GM19328 (cell line): Measurements from ENCODE around the gene ZNRF4.
"Not testable (repeated sequence)": the region's sequence is repeated elsewhere in the genome, so short reads cannot be mapped to it uniquely, and the experiment has no call there.

ENCODE experiments used
- ATAC-seq: cut with Tn5 transposase; IDR thresholded peaks from one replicate; pipeline ENCODE4 v1.9.1; 2021; ENCODE audit warnings: mild to moderate bottlenecking, moderate library complexity; ENCODE audit not compliant: unreplicated experiment

The ZNRF4 gene, protein sequence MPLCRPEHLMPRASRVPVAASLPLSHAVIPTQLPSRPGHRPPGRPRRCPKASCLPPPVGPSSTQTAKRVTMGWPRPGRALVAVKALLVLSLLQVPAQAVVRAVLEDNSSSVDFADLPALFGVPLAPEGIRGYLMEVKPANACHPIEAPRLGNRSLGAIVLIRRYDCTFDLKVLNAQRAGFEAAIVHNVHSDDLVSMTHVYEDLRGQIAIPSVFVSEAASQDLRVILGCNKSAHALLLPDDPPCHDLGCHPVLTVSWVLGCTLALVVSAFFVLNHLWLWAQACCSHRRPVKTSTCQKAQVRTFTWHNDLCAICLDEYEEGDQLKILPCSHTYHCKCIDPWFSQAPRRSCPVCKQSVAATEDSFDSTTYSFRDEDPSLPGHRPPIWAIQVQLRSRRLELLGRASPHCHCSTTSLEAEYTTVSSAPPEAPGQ

DNA sequence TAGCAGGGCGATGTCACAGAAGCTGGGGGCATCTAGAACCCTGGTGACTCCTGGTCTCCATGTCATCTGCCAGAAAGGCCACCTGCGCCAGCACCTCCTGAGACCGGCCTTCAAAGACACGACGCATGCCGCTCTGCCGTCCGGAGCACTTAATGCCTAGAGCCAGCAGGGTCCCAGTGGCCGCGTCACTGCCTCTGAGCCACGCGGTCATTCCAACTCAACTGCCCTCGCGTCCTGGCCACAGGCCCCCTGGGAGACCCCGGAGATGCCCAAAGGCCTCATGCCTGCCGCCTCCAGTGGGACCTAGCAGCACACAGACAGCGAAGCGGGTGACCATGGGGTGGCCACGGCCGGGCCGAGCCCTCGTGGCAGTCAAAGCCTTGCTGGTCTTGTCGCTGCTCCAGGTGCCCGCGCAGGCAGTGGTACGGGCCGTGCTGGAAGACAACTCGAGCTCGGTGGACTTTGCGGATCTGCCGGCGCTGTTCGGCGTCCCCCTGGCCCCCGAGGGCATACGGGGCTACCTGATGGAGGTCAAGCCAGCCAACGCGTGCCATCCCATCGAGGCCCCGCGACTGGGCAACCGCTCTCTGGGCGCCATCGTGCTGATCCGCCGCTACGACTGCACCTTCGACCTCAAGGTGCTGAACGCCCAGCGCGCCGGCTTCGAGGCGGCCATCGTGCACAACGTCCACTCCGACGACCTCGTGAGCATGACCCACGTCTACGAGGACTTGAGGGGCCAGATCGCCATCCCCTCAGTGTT is at the start of gene ZNRF4:
ZNRF4 (plus strand) TSS at position 51 of the 763 bp plus-strand sequence; CDS start at position 126, 75 bp downstream.
- ATAC-seq: no peak

DNA sequence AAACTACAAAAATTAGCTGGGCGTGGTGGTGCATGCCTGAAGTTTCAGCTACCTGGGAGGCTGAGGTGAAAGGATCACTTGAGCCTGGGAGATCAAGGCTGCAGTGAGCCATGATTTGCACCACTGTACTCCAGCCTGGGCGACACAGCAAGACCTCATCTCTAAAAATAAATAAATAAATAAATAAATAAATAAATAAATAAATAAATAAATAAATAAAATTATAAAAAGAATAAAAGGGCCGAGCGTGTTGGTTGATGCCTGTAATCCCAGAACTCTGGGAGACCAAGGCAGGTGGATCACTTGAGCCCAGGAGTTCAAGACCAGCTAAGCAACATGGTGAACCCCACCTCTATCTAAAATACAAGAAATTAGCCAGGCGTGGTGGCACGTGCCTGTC is 49.0 kb upstream of the ZNRF4 start:
- not testable (repeated sequence) for ATAC-seq

DNA sequence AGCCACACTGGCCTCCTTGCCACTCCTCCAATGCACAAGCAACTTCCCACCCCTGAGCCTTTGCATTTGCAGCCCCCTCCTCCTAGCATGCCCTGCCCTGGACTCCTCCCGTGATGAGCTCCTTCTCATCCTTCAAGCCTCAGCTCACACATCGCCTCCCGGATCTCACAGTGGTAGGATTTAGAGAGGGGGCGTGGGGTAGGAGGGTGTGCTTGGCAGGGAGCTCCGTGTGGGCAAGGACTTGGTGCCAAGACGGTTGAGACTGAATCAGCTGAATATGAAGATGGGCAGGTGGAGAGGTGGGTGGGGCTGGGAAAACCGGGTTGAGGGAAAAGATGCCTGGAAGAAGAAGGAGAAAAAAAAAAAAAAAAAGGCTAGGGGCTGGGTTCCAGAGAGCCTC is 48.4 kb upstream of the ZNRF4 start:
- no peak for ATAC-seq

DNA sequence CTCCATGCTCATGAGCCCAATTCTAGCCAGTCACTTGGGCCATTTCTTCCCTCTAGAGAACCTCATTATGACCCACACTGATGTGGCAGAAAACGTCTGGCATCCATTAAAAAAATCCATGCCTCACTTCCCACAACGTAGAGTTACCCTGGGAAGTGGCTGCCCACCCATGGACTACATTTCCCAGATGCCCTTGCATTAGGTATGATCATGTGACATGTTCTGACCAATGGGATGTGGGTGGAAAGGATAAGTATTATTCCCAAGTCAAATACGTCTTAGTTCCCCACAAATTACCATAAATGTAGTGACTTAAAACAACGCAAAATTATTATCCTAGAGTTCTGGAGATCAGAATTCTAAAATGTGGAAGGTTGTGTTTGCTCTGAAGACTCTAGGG is 47.9 kb upstream of the ZNRF4 start:
- no peak for ATAC-seq

DNA sequence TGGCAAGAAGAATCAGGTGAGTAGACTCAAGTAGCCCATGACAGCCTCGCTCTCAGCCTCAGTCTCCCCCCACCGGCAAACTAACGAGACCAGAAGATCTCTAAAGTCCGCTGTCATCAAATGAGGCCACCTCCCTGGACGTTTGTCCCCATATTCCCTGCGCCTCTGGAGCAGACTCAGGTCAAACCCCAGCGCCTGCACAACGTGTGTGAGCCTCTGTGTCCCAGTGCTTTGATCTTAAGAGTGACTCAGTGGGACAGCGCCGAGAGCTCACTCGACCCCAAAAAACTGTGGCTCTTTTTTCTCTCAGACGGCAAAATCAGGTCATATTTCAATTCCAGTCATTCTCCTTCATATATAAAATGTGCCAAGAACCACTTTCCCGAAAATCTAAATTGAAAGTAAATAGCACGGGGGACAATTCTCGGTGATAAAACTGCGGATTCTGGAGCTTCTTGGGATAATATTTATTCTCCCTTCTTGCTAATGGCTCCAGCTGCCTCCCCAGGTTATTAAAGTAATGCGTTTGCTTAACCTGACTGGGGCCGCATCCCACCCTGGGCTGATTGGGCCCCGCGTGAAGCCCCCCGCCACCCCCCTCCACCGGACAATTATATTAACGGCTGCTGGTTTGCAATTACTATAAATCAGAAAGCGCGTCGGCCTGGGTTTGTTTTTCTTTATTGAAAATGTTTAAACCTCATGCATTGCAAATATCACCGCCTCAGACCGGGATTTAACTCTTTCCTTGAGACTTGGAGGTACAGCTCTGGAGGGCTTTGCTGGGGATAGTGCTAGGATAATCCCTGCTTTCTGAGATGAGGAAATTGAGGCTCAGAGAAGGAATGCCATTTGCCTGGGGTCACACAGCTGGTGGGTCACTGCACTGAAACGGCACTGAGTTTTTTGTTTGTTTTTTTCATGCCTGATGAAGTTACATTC is 37.5 kb upstream of the ZNRF4 start:
- no peak for ATAC-seq

DNA sequence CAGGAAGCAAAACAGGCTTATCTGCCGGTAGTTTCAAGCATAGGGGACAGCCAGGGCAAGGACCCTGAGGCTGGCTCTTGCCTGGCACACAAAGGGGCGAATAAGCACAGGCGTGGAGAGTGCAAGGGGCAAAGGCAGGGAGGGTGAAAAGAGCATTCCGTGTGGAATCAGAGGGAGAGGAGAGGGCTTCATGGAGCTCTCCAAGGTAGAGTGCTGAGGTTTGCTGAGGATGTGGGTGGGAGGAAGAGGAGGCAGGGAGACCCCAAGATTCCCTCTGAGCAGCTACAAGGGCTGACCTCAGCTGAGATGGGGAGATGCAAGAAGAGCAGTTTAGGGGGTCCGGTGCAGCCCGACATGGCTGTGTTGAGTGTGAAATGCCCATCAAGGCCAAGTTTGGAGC is 36.5 kb upstream of the ZNRF4 start:
- ATAC-seq: no peak

DNA sequence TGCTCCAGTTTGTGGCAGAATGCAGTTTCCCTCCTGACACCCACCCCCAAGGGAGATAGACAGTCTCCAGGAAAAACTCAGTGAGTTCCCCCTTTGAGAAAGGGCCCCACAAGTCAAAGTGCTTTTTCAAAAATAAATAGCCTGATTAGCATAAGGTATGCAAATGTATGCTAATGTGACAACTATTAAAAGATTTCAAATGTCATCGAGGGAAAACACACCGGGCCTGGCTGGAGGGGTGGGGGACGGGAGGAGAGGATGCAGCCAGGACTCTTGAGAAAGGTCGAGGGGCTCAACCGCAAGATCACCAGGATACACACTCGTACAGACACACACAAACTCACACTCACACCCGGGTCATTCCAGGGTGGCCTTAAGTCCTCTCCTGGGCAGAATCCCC is 34.3 kb upstream of the ZNRF4 start:
- no peak for ATAC-seq

DNA sequence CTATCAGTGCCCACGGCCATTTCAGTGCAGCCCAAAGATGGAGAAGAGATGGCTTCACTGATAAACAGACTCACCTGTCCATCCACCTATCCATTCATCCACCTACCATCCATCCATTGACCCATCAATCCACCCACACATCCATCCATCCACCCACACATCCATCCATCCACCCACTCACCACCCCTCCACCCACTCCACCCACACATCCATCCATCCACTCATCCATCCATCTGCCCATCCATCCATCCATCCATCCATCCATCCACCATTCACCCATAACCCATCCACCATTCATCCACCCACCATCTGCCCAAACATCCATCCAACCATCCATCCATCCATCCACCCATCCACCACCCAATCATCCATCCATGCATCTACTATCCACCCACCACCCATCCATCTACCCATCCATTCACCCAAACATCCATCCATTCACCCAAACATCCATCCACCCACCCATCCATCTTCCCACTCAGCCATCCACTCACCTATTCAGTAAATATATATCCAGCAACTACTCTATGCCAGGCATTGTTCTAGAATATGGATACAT is 31.6 kb upstream of the ZNRF4 start:
- no peak for ATAC-seq

DNA sequence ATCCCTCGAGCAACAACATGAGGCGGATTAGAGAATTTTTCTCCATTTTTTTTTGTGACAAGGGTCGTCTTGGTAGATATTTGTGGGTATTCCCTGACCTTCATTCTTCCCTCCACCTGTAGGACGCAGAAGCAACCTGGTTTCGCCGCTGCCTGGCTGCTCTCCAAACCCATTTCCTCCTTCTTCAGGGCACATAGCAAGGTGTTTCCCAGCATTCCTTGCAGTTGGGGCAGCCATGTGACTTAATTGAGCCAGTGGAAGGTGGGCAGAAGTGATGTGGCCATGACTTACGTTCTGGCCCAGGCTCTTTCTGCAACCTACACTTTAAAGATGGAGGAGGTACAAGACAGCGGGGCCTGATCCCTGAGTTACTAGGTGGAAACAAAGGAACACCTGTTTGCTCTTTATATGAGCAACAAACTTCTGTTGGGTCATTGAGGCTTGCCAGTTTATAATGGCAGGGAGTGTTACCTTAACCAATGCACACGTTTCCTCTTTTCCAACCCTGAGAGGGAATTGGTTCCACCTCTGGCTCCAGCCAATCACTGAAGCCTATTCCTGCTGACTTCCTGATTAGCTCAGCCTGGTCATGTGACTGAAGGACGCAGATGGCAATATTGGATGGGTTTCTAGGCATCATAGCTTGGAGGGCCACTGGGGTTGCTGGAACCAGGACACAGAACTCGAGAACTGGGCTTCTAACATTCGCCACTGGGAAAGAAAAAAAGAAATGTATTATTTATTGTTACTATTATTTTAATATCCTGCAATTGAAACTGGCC is 30.8 kb upstream of the ZNRF4 start:
- no peak for ATAC-seq

DNA sequence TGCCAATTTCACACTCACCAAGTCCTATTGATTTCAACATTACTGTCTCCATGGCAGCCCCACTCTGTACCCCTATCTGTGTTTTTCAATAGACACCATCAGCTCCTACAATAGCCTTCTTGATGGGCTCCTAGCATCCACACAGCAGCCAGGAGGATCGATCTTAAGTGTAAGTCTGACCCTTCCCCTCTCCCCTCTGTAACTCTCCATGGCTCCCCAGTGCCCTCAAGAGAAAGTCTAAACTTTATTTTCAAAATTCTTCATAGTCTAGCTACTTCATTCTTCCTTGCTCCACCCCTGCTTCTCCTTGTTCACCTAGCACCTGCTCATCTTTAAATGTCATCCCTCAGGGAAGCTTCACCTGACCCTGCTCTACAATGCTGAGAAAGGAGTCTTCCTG is 30.0 kb upstream of the ZNRF4 start:
- ATAC-seq: no peak

DNA sequence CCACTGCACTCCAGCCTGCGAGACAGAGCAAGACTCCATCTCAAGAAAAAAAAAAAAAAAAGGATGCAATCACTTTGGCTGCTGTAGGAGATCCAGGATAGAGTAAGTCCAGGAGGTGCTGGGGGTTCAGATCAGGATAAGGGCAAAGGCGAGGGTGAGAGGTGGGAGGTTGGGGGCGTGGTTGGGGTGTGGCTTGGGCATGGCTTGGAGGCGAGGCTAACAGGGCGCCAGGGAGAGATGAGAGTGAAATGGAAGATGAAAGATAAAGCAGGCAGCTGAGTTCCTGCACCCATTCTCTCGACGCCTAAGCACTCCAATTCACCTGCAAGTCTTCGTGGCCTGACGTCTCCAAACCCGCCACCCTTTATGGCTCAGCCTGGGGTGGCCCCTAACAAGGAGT is 25.0 kb upstream of the ZNRF4 start:
- no peak for ATAC-seq

DNA sequence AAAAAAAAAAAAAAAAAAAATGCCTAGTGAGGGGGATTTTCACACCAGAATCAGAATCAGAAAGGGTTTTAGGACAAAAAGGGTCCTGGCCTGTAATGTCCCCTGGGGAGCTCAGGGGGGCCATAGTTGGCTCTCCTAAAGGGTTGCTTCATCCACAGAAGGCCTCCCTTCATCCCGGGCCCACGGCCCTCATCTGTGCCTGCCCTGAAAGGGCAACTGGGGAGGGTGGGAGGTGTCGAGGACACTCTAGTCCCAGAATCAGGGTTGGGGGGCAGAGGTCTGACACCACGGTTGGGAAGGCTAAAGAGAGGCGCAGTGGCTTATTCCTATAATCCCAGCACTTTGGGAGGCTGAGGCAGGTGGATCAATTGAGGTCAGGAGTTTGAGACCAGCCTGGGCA is 22.5 kb upstream of the ZNRF4 start:
- ATAC-seq: no peak

DNA sequence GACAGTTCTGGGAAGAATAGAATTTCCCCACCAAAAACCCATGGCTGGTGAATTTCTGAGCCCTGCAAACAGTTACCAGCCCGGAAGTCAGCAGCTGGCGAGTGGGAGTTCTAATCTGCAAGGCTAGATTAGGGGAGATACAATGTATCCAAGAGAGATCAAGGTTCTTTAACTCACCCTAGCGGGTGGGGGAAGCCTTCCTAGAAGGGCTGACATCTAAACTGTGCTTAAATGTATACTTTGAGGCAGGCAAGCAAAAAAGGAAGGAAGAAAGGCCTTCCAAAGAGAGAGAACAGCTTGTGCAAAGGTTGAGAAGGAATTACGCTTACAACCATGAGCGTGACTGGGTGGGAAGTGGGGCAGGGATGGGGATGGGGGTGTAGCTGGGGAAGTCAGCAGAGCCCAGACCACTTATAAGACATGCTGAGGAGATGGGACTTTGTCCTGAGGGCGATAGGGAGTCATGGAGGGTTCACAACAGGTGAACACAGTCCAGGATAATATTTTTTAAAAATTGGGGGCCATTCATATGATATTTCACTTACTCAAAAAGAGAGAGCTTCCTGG is 20.8 kb upstream of the ZNRF4 start:
- ATAC-seq: no peak

DNA sequence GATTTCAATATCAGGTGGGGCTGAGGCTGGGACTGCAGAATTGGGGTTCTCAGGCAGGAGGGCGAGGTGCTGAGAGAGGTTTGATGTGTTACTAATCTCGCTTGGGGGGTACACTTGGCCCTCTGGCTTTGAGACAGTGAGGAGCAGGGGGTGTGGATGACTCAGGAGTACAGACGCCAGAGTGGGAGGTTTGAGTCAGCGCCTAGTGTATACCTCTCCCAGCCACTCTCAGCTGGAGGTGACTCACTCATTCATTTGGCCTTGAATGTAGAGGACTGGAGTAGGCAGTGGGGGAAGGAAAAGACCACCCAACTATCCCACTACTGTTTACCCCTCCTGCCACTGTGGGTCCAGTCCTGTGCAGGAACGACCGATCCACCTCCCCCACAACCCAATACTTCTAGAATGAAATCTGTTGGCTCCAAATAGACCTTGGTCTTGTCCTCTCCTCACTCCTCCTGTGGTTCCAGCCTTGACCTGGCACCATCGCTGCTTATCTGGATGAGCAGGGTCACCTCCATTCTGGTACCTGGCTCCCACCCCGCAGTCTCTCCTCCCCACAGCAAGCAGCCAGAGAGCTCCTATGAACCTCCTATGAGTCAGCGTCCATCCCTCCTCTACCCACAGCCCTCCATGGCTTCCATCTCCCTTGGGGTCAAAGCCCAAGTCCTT is 20.1 kb upstream of the ZNRF4 start:
- no peak for ATAC-seq

DNA sequence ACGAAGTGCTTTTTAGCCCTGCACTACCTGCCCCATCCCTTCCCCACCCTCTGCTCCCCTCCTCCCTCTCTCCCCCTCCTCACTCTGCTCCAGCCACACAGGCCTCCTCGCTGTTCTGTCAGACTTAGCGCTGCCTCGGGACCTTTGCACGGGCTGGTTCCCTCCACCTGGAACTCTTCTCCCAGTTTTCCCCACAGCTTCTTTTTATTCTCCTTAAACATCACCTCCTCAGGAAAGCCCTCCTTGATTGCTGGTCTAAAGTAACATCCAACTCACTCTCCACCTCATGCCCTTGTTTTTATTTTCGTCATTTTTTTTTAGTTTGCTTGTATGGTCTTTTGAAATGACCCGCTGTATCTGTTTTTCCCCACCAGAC is 19.6 kb upstream of the ZNRF4 start:
- ATAC-seq: no peak

DNA sequence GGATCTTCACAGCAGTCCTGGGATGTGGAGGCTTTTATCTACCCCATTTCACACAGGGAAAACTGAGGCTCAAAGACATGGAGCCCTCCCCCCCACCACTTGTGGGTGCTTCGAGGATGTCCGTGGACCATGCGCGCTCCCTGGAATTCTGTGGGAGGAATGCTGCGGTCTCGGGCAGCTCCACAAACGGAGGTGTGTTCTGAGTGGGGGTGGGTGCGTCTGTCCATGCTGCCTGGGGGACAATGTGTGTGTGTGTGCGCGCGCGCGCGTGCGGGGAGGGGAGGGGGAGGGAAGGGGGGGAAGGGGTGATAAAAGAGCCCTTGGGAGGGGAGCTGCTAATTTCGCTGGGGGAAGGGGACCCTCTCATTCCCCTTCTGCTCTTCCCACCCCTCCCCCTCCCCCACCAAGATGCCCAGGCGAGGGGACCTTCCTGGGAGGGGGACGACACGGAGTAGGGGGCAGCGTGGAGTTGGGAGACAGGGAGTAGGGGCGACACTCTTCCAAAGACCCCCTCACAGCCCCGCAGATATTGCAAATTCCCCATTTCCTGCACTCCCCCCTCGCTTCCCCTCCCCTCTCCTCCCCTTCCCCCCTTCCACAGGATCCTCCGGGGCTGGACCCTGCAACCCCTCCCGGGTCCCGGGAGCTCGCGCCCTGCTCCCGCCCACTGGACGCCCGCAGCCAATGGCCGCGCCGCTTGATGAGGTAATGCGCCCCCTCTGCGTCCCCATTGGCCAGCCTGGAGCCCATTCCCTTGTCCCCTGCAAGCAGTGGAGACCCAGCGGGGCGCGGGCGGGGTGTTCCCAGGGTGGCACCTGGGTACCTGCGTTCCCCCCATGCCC is 18.9 kb upstream of the ZNRF4 start:
- no peak for ATAC-seq

DNA sequence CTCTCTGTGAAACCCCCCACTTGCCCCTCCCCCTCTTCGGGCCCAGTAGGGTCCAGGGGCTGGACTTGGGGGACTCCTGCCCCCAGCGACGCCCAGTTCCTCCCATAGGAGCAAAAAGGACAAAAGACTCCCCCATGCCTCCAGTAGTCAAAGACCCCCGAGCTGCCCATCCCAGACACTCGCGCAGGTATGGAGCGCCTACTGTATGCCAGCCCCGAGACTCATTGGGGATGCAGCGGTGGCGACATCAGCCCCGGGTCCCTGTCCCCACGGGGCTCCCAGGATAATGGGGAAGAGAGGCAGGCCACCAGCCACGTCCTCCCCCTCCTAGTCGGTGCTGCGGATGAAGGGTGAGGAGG is 18.3 kb upstream of the ZNRF4 start:
- no peak for ATAC-seq

DNA sequence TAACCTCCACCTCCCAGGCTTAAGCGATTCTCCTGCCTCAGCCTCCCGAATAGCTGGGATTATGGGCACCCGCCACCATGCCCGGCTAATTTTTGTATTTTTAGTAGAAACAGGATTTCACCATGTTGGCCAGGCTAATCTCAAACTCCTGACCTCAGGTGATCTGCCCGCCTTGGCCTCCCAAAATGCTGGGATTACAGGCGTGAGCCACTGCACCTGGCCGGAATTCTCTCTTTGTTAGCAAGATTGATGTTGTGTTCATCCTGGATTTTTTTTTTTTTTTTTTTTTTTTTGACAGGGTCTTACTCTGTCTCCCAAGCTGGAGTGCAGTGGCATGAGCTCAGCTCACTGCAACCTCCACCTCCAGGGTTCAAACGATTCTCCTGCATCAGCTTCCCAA is 16.5 kb upstream of the ZNRF4 start:
- not testable (repeated sequence) for ATAC-seq
